GM19438 (cell line): ENCODE results near the gene RPGRIP1.
"Not testable (repeated sequence)": the region's sequence is repeated elsewhere in the genome, so short reads cannot be mapped to it uniquely, and the experiment has no call there.

Experiments
- ATAC-seq: cut with Tn5 transposase; IDR thresholded peaks from one replicate; pipeline ENCODE4 v1.9.1; 2021; ENCODE audit warnings: low read depth; ENCODE audit not compliant: unreplicated experiment

The RPGRIP1 gene

DNA sequence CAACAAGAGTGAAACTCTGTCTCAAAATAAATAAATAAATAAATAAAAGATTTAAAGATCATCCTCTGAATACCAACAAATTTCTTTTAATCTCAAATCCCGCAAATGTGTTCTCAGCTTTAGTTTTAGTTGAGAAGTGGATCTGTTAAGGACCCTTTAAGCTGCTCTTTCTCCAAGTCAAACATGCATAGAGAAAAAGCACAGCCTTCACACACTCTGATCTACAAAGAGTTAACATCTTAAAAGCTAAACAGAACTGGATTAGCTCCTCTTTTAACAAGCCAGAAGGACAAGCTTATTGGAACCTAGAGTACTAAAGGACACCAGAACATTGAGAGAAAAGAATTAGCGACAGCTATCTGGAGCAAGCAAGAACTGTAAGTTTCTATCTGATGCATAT lies at the start of gene RPGRIP1:
Gene RPGRIP1 (plus strand): TSS at position 301 of the 400 bp plus-strand sequence. CDS start 7,894 bp downstream, outside the sequence.
- no peak for ATAC-seq

DNA sequence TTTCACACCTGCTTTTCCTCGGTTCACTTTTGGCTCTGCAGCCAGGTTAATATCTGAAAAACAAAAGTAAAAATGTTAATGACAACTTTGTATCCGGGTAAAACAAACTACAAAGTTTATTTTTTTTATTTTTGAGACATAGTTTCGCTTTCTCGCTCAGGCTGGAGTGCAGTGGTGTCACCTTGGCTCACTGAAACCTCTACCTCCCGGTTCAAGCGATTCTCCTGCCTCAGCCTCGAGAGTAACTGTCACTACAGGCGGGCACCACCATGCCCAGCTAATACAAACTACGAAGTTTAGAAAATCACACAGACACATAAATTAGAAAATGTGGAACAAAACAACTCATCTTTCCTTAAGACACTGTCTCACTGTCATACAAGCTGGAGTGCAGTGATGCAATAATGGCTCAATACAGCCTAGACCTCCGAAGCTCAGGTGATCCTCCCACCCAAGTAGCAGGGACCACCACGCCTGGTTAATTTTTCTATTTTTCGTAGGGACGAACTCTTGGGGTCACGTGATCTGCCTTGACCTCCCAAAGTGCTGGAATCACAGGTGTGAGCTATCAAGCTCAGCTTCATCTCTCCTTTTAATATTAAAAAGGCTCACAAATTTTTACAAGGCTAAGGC lies 48.7 kb upstream of the RPGRIP1 start:
- ATAC-seq = no peak

DNA sequence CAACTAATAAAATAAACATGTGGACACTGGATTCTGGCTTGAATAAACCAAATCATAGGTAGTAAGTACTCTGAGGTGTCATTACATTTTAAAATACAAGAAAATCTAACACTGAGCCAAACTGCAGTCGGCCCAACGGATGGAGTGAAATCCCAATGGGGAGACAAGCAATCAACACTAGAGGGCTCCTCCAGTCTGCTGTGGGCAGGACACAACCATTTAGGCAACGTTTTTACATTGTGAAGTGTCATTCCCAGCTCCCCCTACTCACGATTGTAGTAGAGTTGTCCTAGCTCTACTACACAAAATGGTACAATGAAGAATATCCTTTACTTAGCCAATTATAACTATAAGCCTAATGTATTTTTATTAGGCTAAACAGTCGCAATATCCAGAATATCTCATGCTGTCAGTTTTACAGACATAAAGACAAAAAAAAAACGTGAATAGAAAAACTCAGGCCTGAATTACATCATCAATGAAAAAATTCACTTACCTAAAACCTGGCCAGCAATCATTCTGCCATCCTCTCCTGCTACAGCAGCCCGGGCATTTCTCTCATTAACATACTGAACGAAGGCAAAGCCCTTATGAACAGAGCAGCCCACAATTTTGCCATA lies 46.3 kb upstream of the RPGRIP1 start:
- ATAC-seq = no peak

DNA sequence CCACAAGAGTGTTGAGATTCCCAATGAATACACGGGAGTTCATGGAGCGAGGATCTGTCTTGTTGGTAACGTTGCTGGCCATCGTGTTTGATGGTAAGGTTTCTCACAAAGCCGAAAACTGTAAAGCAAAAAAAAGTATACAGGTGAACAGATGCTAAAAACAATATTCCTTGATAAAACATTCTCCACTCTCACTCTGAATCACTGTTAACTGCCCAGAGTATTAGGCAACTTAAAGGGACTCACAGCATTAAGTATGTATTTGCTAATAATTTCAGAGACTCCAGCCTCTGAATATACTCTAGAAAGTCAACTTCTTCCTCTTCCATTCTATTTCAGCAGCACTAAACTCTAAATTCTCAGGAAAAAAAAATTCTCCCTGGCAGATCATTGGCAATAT lies 45.8 kb upstream of the RPGRIP1 start:
- no peak for ATAC-seq

DNA sequence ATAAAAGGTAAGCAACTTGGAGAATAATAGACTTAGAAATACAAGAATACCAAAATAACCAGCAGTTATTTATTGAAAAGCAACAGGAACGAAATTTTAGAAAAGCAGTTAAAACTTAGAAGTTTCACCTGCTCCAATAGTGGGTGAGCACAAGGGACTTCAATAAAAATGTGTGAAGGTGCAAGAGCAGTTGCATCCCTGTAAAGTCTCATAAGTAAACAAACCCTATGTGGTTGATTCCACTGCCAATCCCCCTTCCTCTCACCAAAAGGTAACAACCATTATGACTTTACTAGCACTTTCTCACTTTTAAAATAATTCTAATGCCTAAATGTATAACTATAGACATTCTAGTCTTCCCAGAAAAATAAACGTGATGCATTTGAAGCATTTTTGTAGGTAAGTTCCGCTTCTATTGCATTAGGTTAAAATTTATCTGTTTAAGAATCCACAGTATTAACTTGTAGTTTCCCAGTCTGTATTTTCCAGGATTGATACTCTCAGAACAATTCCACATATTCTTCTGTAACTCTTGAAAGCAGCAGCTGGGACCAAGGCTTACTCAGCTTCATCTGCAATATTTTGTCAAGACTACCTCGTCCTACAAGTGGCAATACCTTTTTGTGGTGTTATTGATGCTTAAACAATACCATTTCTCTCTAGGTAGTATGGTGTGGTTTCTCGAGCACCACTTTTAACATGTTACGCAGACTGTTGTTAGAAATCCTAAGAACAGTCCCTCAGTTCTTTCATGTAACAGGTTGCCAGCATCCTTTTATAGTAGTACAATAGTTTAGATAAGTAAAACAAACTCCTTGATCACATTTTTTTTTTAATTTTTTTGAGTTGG lies 42.7 kb upstream of the RPGRIP1 start:
- ATAC-seq = no peak

DNA sequence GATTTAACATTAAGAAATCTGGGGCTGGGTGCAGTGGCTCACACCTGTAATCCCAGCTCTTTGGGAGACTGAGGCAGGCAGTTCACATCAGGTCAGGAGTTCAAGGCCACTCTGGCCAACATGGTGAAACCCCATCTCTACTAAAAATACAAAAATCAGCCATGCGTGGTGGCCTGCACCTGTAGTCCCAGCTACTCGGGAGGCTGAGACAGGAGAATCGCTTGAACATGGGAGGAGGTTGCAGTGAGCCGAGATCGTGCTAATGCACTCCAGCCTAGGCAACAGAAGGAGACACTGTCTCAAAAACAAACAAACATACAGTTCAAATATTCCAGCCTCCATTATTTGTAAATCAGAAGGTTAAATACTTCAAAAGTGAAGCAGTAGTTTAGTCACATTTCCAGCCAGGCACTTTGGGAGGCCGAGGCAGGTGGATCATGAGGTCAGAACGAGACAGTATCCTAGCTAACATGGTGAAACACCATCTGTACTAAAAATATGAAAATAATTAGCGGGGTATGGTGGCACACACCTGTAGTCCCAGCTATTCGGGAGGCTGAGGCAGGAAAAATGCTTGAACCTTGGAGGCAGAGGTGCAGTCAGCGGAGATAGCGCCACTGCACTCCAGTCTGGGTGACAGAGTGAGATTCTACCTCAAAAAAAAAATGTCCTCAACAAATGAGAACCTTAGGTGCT lies 40.9 kb upstream of the RPGRIP1 start:
- ATAC-seq = no peak

DNA sequence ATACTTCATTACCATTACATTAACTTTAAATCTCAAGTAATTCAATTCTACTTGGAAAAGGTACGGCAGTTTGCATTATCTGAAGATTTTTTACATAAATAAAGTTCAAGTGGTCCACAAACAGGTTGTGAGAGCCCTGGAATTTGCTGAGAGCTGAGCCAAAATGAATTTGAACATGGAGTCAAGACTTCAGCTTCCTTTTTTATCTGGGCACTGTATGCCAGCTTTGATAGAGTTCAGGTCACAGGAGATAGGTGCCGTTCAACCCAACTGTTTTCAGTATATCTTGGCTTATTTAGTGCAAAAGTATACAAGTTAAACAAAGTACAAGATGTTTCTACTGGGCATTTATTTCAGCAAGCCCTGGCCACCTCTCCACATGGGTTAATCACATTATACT lies 39.5 kb upstream of the RPGRIP1 start:
- no peak for ATAC-seq

DNA sequence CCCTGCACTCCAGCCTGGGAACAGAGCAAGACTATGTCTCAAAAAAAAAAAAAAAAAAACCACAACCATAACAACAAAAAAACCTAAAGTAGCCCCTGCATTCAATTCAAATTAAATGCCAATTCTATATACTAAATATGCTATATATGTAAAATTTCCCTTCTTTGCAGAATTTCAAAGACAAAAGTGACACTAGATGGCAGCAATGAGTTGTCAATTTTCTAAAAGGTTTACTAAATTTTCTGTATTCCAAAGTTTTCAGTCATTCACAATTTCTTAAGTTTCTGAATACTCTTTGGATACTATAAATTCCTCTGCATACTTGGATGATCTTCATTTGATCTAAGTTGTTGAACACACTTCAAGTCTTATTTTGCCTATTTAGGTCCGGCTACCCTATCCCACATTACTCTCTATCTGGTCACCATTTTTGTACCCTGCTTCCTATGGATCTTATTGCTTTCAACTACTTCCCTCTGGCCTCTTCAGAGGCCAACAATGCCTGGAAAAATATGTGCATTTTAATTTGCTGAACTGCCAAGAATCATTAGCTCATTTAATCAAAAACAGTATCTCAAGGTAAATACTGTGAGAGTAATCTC lies 38.6 kb upstream of the RPGRIP1 start:
- no peak for ATAC-seq

DNA sequence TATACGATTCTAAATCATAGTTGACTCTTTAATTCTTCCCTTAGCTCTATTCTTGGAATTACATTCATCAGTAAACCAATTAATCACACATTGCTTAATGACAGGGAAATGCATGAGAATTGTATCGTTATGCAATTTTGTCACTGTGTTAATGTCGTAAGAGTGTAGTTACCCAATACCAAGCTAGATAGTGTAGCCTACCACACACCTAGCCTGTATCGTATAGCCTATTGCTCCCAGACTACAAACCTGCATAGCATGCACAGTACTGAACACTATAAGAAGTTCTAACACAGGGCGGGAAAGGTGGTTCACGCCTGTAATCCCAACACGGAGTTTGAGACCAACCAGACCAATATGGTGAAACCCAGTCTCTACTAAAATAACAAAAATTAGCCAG lies 35.3 kb upstream of the RPGRIP1 start:
- ATAC-seq = no peak

DNA sequence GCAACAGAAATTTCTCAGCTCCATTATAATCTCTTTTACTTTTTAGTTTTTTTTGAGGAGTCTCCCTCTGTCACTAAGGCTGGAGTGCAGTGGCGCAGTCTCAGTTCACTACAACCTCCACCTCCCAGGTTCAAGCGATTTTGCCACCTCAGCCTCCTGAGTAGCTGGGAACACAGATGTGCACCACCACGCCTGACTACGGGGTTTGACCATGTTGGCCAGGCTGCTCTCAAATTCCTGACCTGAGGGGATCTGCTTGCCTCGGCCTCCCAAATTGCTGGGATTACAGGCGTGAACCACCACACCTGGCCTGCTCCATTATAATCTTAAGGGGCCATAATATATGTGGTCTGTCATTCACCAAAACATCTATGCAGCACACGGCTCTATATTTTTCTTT lies 34.1 kb upstream of the RPGRIP1 start:
- no peak for ATAC-seq

DNA sequence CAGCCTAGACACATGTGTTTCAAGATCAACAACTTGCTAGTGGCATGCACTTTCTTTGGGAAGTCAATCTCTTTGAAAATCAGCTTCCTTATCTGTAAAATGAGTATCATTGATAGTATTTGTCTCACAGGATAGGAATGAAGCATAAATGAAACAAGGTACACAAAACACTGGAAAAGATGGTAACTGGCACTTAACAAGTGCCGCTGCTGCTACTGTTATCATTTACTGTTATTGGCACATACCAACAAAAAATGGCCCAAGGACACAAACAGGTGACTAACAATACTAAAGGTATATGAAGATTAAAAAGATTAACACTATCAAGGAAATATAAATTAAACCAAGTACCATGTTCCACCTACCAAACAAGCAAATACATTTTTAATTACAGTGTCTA lies 31.5 kb upstream of the RPGRIP1 start:
- no peak for ATAC-seq

DNA sequence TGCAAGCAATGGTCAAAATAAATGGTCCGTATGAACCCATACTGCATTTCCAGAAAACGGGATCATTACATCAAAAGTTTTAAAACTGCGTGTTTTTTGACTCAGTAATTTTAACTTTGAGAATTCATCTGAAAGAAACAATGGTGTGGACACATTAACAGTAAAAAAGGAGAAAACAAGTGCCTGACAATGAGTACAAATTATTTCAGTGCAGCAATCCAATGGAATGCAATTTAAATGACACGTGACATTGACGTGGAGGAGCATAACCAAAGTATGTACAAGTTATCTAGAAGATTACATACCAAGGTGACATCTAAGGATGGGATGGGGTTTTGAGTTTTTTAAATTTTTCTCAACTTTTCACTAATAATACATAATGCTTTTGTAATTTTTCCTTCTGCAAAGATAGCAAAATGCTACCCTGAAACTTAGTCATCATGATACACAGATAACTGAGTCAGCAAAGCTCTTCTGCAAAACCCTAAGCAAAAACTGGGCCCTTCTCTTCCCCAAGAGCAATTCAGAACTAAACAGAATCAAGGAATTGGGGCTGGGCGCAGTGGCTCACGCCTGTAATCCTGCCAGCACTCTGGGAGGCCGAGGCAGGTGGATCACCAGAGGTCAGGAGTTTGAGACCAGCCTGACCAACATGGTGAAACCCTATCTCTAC lies 31.0 kb upstream of the RPGRIP1 start:
- ATAC-seq = no peak

DNA sequence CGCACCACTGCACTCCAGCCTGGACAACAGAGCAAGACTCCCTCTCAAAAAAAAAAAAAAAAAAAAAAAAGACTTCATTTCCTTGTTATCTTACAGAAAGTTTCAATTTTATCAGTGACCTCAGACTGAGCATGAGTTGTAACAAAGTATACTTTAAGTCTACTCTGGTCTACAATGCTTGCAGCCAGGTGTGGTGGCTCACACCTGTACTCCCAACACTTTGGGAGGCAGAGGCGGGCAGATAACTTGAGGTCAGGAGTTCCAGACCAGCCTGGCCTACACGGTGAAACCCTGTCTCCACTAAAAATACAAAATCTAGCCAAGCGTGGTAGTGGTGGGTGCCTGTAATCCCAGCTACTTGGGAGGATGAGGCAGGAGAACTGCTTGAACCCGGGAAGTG lies 28.7 kb upstream of the RPGRIP1 start:
- no peak for ATAC-seq

DNA sequence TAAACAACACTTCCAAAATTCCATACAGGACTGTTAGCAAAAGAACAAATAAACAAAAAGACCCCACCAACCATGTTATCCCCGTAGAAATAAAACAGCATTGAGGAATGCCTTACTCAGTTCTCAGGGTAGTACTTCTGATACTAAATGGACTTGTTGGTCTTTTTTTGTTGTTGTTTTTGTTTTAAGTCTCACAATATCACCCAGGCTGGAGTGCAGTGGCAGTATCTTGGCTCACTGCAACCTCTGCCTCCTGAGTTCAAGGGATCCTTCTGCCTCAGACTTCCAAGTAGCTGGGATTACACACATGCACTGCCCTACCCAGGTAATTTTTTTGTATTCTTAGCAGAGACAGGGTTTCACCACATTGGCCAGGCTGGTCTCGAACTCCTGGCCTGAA lies 27.7 kb upstream of the RPGRIP1 start:
- no peak for ATAC-seq

DNA sequence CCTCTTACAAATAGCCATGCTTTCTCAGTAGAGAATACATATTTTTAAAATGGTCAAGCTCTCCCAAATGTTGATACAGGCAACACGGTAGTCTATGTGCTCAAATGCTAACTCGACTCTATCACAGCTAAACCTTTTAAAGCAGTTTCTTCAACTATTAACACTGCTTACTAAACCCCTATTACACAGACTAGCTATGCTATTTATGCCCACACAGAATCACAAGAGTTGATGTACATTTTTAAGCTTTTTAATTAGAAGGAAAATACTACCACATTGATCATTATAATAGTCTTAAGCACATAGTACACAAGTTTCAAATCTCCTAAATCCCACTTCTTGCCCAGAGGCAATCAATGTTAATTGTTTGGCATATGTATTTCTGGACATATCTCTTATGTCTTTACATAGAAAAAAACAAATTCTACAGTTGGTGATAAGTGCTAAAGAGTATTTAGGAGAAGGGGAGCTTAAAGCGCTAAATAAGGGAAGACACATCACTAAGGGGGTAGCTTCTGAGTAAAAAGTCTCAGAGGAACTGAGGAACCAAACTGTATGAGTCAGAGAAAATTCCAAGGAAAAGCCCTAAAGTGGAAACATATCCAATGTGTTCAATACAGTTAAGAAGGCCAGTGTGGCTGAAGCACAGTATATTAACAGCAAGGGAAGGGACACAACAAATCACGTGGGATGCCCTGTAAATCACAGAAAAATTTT lies 24.3 kb upstream of the RPGRIP1 start:
- ATAC-seq = no peak

DNA sequence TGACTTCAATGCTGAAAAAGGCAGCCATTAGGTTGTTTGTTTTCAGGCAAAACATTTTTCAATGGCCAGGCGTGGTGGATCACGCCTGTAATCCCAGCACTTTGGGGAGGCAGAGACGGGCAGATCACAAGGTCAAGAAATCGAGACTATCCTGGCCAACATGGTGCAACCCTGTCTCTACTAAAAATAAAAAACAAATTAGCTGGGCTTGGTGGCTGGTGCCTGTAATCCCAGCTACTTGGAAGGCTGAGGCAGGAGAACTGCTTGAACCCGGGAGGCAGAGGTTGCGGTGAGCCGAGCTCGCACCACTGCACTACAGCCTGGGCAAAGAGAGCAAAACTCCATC lies 23.8 kb upstream of the RPGRIP1 start:
- not testable (repeated sequence) for ATAC-seq

DNA sequence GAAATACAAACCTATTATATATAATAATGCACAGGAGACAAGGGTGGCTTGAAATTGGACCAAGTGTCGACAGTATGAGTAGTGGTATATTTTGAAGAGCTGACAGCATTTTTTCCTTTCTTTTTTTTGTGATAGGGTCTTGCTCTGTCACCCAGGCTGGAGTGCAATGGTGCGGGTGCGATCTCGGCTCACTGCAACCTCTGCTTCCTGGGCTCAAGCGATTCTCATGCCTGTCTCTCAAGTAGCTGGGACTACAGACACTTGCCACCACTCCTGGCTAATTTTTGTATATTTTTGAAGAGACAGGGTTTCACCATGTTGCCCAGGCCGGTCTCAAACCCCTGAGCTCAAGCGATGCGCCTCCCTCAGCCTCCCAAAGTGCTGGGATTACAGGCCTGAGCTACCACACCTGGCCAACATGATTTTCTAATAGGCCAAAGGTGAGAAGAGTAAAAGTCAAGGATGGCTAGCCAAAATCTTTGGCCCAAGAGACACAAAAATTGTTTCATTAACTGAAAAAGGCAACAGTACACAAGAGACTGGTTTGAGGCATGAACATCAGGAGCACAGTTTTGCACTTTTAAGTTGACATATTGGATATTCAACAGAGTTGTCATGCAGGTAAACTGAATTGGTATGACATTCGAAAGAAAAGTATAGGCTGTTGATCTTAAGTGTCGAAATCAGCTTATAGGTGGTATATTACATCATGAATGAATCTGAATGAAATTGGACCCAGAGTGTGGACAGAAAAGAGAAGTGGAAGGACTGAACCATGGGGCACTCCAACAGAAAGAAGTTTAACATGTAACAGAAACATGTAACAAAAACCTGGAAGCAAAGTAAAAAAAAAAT lies 23.1 kb upstream of the RPGRIP1 start:
- ATAC-seq = no peak

DNA sequence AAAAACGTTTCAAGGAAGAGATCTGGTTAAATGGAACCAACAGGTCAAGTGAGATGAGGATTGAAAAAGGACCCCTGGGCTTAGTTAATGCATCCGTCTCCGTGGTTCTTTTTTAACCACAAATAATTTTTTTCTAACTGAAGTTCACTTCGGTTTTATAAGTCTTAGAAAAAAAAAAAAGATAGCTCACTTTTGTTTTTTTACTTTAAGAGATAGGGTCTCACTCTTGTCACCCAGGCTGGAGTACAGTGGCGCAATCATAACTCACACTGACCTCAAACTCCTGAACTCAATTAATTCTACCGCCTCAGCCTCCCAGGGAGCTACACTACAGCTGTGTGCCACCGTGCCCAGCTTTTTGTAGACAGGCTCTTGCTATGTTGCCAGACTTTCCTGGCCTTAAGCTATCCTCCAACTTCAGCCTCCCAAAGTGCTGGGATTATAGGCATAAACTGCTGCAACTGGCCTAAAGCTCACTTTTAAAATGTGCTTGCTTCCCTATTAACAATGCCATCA lies 22.4 kb upstream of the RPGRIP1 start:
- ATAC-seq = no peak
